Measurements from ENCODE around the gene BSDC1.

The BSDC1 gene

DNA sequence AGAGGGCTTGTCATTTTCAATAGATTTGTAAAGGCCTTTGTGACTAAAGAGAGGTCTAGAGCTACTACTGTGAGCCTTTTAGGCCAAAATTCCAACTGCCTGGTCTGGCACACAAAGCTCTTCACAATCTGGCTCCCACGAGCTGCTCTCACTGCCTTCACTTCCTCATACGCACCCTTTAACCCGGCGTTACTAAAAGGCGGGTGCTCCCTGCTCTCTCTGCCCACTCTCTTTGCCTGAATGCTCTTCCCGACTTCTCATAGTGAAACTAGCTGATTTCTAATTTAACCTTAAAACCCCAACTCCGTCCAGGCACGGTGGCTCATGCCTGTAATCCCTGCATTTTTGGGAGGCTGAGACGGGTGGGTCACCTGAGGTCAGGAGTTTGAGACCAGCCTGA is 14.2 kb downstream of the BSDC1 start:
- peaks cover 41% of the 10 kb centered on the region for H3K36me3 Mint-ChIP-seq
- H3K9me3 Mint-ChIP-seq: no peaks in the 10 kb centered on the region
- no peak overlapping the region for H3K4me3 Mint-ChIP-seq

DNA sequence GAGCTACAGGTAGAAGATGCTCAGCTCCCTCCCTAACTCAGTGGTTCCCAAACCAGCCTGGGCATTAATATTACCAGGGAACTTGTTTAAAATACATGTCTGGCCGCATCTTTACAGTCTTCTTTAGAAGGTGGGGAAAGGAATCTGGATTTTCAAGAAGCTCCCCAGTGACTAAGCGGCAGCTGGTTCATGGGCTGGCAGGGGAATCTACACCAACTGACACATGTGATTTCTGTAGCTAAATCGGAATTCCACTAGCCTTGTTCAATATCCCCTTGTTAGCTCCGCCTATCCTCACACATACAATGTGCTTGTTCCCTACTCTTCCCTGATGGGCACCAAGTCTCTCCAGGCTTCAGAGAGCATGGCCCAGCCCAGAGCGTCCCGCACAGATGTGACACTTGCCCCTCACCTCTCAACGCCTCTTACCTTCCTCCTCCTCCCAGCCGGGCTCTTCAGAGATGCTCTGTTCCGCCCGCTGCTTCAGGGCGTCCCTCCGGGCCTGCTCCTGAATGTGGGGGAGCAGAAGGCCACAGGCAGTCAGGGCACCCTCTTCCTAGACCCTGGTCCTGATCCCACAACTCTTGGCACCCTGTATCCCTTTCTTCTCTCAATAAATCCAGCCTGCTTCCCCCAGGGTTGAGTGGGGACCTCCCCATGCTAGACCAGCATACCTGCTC is 16.6 kb downstream of the BSDC1 start:
- no peak overlapping the region for H3K27ac Mint-ChIP-seq
- H3K9me3 Mint-ChIP-seq: no peaks in the 10 kb centered on the region
- peaks cover 7% of the 10 kb centered on the region for H3K4me1 Mint-ChIP-seq
- peaks cover 46% of the 10 kb centered on the region for H3K36me3 Mint-ChIP-seq
- H3K4me3 Mint-ChIP-seq: no peak overlapping the region
- DNase-seq (ENCODE audit: low spot score in 2 of 2) (no peak), ATAC-seq (ENCODE audit: low read depth) (no peak)
- H3K27me3 Mint-ChIP-seq: no peaks in the 10 kb centered on the region

More for the DNA sequence above, 14.2 kb downstream of the BSDC1 start:
- H3K27ac Mint-ChIP-seq: no peak overlapping the region
- DNase-seq (ENCODE audit: low spot score in 2 of 2) (no peak), ATAC-seq (ENCODE audit: low read depth) (no peak)
- no peaks in the 10 kb centered on the region for H3K27me3 Mint-ChIP-seq
- H3K4me1 Mint-ChIP-seq: no peaks in the 10 kb centered on the region

DNA sequence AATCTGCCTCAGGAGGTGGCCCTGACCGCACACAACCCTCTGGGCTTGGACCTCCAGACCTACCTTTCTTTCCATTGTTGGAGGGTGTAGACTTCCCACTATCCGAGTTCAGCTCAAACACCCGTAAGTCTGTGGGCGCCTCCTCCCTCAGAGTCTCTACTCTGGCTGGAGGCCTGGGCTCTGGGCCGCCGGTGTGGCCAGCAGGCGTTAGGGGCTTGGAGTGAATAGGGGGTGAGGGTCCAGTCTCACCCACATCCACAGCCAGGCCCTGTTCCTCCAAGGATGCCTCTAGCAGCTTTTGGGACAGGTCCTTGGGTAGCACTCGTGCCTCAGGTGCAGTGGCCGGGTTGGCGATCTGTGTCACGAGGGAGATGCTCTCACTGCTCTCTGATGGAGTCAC is 18.0 kb downstream of the BSDC1 start:
- no peak overlapping the region for H3K27ac Mint-ChIP-seq
- H3K27me3 Mint-ChIP-seq: no peaks in the 10 kb centered on the region
- no peak overlapping the region for H3K4me3 Mint-ChIP-seq
- H3K9me3 Mint-ChIP-seq: no peaks in the 10 kb centered on the region
- ATAC-seq (ENCODE audit: low read depth) (no peak), DNase-seq (ENCODE audit: low spot score in 2 of 2) (no peak)
- H3K36me3 Mint-ChIP-seq: peaks cover 47% of the 10 kb centered on the region
- peaks cover 17% of the 10 kb centered on the region for H3K4me1 Mint-ChIP-seq

DNA sequence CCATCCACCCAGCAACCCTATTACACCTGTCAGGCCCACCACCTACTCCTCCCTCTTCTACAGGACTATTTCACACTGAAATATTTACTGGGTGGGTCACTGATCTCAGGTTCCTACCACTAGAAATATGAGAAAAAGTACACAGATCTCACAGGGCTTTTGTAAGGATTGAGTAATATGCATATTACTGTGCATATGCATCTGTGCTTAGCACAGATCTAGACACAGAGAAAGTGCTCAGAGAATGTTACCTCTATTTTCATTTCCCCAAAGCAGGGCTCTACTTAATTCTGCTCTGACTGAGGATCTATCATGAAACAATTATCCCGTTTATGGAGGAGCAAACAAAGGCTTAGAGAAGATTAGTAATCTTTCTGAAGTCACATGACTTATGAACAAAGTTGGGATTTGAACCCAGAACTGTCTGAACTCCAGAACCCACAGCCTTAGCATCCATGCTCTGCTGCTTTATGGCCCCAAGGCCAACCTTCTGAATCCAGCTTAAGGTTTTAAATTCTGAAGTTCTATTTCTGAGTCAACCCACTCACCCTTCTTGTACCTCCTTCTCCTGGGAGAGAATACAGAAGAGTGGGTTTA is 20.1 kb downstream of the BSDC1 start:
- H3K27ac Mint-ChIP-seq: peak overlapping the region; percentile 41

DNA sequence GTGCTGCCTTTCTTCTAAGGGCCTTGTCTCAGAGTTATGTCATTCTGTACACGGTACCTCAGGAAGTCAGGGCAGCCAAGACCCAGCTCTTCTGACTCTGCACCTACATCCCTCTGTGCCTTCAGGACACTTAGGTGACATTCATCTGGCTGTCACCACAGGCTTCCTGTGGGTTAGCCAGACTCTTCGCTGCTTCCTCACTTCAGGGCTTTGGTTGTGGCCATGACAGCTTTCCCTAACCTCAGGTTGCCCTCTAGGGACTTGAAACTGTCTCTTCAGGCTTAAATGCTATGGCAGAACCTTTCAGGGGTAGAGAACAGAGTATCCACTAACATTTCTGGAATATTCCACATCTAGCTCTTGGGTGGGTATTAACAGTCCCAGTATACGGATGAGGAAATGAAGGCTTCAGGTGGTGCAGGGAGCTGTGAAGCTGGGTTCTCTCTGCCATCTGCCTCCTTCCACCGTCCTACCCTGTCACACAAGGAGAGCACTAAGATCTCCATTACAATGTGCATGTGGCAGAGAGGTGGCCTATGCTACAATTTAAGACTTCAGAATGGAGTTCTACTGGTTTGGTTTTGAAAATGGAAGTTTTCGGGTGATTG is 22.0 kb downstream of the BSDC1 start:
- Mint-ChIP-seq H3K27ac (peak overlapping the region; percentile 8), H3K36me3 (peaks cover 27% of the 10 kb centered on the region), H3K4me3 (no peak overlapping the region), H3K27me3 (no peaks in the 10 kb centered on the region), H3K9me3 (no peaks in the 10 kb centered on the region), H3K4me1 (peaks cover 17% of the 10 kb centered on the region)
- peak; percentile 87 for ATAC-seq (ENCODE audit: low read depth)
- DNase-seq (ENCODE audit: low spot score in 2 of 2): no peak

More for the DNA sequence above, 20.1 kb downstream of the BSDC1 start:
- Mint-ChIP-seq H3K4me3 (no peak overlapping the region), H3K9me3 (no peaks in the 10 kb centered on the region), H3K4me1 (peaks cover 17% of the 10 kb centered on the region), H3K27me3 (no peaks in the 10 kb centered on the region), H3K36me3 (peaks cover 36% of the 10 kb centered on the region)
- ATAC-seq (ENCODE audit: low read depth): no peak
- no peak for DNase-seq (ENCODE audit: low spot score in 2 of 2)

DNA sequence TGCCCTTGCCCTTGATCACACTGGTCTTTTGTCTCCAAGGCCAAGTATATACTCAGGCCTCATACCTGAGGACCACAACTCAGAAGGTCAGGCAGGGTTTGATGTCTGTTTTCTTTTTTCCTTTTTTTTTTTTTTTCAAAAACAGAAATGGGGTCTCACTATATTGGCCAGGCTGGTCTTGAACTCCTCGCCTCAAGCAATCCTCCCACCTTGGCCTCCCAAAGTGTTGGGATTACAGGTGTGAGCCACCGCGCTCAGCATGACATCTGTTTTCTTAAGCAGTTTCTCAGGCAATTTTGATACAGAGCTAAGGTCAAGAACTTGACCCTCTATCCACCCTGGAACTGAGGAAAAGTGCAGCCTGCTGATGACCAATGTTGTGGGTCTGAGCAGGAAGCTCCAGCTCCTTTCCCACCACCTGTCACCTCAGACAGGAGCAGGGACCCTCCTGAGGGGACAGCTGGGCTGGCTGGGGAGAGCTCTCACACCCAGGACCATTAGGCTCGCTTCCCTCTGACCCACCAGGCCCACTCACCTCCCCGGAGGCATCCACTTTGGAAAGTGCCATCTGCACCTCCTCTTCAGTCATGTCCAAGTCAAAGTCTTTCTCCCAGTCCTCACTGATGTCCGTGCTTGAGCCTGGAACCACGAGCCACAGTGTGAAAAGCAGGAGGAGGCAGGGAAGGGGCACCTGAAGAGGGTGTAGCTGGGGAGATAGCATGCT is 26.2 kb downstream of the BSDC1 start:
- no peak overlapping the region for H3K27ac Mint-ChIP-seq
- peaks cover 18% of the 10 kb centered on the region for H3K36me3 Mint-ChIP-seq

DNA sequence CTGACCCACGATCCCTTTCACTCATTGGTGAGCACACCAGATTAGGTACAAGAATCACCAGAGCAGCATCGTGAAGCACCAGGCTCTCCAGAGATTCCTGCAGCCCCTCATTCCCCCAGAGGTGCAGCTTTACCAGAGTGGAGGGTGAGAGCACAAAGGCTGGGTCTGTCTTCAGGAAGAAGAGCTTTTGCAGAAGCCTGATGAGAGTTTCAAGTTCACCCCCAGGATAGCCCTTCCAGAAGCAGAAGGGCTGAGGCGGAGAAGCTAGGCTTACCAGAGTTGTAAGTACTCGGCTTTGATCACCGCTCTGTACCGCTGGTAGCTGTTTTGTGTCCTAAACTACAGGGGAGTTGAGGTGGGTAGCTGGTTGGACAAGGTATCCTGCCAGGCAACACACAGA is 28.8 kb downstream of the BSDC1 start:
- H3K27ac Mint-ChIP-seq: no peak overlapping the region

More for the DNA sequence above, 26.2 kb downstream of the BSDC1 start:
- Mint-ChIP-seq H3K4me3 (no peak overlapping the region), H3K4me1 (peaks cover 16% of the 10 kb centered on the region), H3K9me3 (no peaks in the 10 kb centered on the region), H3K27me3 (no peaks in the 10 kb centered on the region)
- ATAC-seq (ENCODE audit: low read depth): no peak
- DNase-seq (ENCODE audit: low spot score in 2 of 2): no peak

DNA sequence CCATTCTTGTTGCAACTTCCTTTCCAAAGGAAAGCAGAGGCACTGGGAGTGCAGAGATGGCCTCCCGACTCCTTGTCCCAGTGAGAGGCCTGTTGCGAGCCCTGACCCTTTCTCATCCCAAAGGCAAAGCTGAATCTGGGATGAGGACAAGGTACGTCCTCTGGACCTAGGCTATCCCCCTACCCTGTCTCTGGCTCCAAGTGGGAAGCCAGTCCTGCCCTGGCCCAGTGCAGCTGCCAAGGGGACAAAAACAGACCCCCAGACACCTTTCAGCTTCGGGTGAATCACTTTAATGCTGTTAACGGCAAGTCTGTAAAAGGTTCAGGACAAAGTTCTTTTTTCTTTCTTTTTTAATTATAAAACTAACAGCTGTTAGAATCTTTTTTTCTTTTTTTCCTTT is 29.4 kb downstream of the BSDC1 start:
- Mint-ChIP-seq H3K36me3 (peaks cover 13% of the 10 kb centered on the region), H3K4me3 (no peak overlapping the region)

More for the DNA sequence above, 28.8 kb downstream of the BSDC1 start:
- Mint-ChIP-seq H3K27me3 (no peaks in the 10 kb centered on the region), H3K36me3 (peaks cover 13% of the 10 kb centered on the region), H3K9me3 (no peaks in the 10 kb centered on the region), H3K4me3 (no peak overlapping the region), H3K4me1 (peaks cover 8% of the 10 kb centered on the region)
- DNase-seq (ENCODE audit: low spot score in 2 of 2) (no peak), ATAC-seq (ENCODE audit: low read depth) (no peak)

DNA sequence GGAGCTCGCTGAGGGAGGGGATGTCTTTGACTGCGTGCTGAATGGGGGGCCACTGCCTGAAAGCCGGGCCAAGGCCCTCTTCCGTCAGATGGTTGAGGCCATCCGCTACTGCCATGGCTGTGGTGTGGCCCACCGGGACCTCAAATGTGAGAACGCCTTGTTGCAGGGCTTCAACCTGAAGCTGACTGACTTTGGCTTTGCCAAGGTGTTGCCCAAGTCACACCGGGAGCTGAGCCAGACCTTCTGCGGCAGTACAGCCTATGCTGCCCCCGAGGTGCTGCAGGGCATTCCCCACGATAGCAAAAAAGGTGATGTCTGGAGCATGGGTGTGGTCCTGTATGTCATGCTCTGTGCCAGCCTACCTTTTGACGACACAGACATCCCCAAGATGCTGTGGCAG is 30.5 kb downstream of the BSDC1 start:
- peaks cover 12% of the 10 kb centered on the region for H3K36me3 Mint-ChIP-seq
- H3K4me1 Mint-ChIP-seq: peaks cover 17% of the 10 kb centered on the region
- no peak overlapping the region for H3K4me3 Mint-ChIP-seq
- no peak for ATAC-seq (ENCODE audit: low read depth)
- no peaks in the 10 kb centered on the region for H3K9me3 Mint-ChIP-seq
- no peaks in the 10 kb centered on the region for H3K27me3 Mint-ChIP-seq
- DNase-seq (ENCODE audit: low spot score in 2 of 2): no peak
- no peak overlapping the region for H3K27ac Mint-ChIP-seq

More for the DNA sequence above, 29.4 kb downstream of the BSDC1 start:
- Mint-ChIP-seq H3K27me3 (no peaks in the 10 kb centered on the region), H3K4me1 (peaks cover 10% of the 10 kb centered on the region), H3K27ac (no peak overlapping the region), H3K9me3 (no peaks in the 10 kb centered on the region)
- DNase-seq (ENCODE audit: low spot score in 2 of 2) (no peak), ATAC-seq (ENCODE audit: low read depth) (no peak)

DNA sequence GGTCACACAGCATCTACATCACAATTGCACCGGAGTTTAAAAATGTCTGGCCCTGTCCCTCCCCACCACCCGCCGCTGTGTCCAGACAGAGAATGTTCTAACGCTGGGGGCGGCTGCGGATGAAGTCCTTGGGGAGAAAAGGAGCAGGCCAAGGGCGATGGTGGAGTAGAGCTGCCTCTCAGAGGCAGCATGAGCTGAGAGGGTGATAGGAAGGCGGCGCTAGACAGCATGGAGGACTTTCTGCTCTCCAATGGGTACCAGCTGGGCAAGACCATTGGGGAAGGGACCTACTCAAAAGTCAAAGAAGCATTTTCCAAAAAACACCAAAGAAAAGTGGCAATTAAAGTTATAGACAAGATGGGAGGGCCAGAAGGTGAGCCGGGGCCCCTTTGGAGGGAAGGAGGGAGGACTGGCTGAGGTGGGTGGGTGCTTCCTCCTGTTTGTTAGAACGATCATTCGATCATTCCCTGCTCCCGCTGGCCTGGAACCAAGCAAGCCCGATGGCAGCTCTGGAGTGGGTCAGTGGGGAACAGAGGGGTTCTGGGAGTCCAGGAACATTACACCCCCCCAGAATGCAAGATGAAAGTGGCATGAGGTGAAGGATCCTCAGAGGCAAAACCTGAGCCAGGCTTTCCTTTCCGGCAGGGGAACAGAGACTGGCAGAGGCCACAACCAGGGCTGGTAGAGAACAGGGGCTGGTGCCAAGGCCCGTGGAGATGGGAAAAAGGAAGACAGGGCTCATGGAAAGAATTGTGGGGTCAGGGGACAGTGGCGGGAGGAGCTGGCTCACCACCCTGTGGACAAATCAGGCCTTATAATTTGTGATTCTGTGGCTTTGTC is 31.5 kb downstream of the BSDC1 start, which contains the start of the genes FAM229A and TSSK3:
FAM229A (minus strand) TSS at position 12 of the 840 bp plus-strand sequence. CDS start 394 bp downstream, outside the sequence.
TSSK3 (plus strand) TSS at position 66 of the 840 bp plus-strand sequence; CDS start at position 229, 163 bp downstream.
- H3K4me3 Mint-ChIP-seq: peak within 1 kb of the TSS; percentile 61
- DNase-seq (ENCODE audit: low spot score in 2 of 2): no peak
- ATAC-seq (ENCODE audit: low read depth): no peak
- H3K27ac Mint-ChIP-seq: peak within 1 kb of the TSS; percentile 40
- peaks cover 12% of the 10 kb centered on the region for H3K36me3 Mint-ChIP-seq
- H3K27me3 Mint-ChIP-seq: no peaks in the 10 kb centered on the region
- H3K9me3 Mint-ChIP-seq: no peaks in the 10 kb centered on the region
- H3K4me1 Mint-ChIP-seq: peaks cover 17% of the 10 kb centered on the region

DNA sequence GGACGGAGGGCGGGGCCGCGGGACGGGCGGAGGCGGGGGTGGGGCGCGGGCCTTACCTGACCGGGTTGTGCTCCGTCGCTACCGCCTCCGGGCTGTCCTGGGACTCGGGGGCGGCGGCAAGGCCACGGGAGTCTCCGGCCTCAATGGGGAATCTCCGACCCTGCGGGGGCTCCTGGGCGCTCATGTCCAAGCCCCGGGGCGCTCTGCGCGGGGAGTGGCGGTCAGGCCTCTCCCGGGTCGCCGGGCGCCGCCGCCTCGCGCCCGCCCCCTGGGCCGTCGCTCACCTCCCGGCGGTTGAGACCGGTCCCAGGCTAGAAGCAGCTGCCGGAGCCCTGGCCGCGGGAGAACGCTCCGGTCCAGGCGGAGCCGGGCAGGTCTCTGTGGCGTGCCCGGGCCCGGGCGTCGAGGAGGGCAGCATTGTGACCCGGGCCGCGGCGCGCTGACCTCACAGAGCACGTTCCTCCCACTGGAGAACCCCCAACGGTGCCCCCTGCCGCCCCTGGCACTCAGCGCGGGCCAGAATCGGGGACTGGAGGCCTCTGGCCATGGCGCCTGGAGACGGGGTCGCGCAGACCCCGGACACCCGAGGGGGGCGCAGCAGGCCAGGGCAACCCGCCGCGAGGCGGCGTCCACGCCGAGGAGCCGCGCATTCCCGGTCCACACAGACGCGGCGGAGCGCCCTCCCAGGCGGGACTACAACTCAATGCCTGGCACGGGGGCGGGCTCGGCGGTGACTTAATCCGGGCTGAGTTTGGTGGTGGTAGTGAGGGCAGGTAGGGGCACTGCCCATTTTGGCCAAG is 32.4 kb downstream of the BSDC1 start:
- H3K9me3 Mint-ChIP-seq: no peaks in the 10 kb centered on the region
- peak overlapping the region; percentile 40 for H3K27ac Mint-ChIP-seq
- peak; percentile 28 for ATAC-seq (ENCODE audit: low read depth)

DNA sequence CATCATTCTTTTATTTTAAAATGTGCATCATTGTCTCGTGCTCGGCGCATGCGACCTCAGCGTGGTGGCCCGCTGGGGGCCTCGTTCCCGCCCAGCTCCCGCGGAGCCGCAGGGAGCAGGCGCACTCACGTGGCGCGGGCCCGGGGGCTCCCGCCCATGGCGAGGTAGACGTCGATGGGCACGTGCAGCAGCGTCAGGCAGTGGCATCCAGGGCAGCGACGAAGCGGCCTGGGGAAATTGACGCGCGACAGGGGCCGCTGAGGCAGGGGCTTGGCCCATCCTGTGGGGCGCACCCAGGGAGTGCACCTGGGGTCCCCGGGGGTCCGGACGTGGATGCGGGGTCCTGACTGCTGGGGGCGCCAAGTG is 33.0 kb downstream of the BSDC1 start:
- peaks cover 11% of the 10 kb centered on the region for H3K36me3 Mint-ChIP-seq
- no peaks in the 10 kb centered on the region for H3K27me3 Mint-ChIP-seq
- DNase-seq (ENCODE audit: low spot score in 2 of 2): no peak
- no peaks in the 10 kb centered on the region for H3K9me3 Mint-ChIP-seq
- H3K4me3 Mint-ChIP-seq: no peak overlapping the region
- H3K27ac Mint-ChIP-seq: peak overlapping the region; percentile 75
- no peak for ATAC-seq (ENCODE audit: low read depth)
- H3K4me1 Mint-ChIP-seq: peaks cover 17% of the 10 kb centered on the region

More for the DNA sequence above, 32.4 kb downstream of the BSDC1 start:
- Mint-ChIP-seq H3K27me3 (no peaks in the 10 kb centered on the region), H3K36me3 (peaks cover 10% of the 10 kb centered on the region), H3K4me3 (peak overlapping the region; percentile 61), H3K4me1 (peaks cover 17% of the 10 kb centered on the region)
- peak in 1 of 2 donors; percentile 44 for DNase-seq (ENCODE audit: low spot score in 2 of 2)

DNA sequence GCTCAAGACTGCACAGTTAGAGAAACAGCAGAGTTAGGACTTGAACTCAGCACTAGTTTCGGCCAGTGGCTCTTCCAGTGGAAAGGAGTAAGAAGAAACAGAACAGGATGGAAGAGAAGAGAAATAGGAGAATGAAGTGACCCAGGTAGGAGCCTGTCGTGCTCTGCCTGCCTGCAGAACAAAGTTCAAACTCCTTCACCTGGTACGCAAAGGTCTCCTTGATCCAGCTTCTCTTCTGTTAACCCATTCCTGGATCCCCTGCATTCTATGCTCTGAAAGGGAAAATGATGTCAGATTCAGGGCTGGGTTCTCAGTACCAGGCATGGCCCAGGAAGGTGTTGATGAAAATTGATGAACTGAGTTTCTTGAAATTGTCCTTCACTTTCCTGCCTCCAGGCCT is 35.8 kb downstream of the BSDC1 start:
- Mint-ChIP-seq H3K27ac (no peak overlapping the region), H3K4me1 (peaks cover 21% of the 10 kb centered on the region), H3K27me3 (no peaks in the 10 kb centered on the region), H3K4me3 (no peak overlapping the region), H3K36me3 (peaks cover 5% of the 10 kb centered on the region), H3K9me3 (no peaks in the 10 kb centered on the region)
- no peak for DNase-seq (ENCODE audit: low spot score in 2 of 2)
- ATAC-seq (ENCODE audit: low read depth): no peak

Data from memory B cell (primary cell).